HepG2 (cell line): ENCODE results near the gene ANO3.

Experiments
- CREM ChIP-seq, 2 experiments: sonication (generic) in 1 of 2; formaldehyde crosslinking in 1 of 2; IDR thresholded peaks; 2 replicates each; pipeline versions ENCODE4 v1.4.0 to v1.6.1; 2016 to 2020; ENCODE audit warnings: antibody characterized with exemption in 1 of 2, mild to moderate bottlenecking in 1 of 2, missing genetic modification reagents in 1 of 2
- CTCF ChIP-seq: sonication (generic); formaldehyde crosslinking; IDR thresholded peaks from 2 replicates; pipeline ENCODE4 v1.5.0; 2020; ENCODE audit warnings: mild to moderate bottlenecking, missing genetic modification reagents, moderate library complexity
- SNAPC5 ChIP-seq: sonication (generic); formaldehyde crosslinking; IDR thresholded peaks from 2 replicates; pipeline ENCODE4 v1.8.1; 2023; ENCODE audit warnings: mild to moderate bottlenecking, missing genetic modification reagents, borderline replicate concordance
- TAF1 ChIP-seq: sonication (generic); formaldehyde crosslinking; IDR thresholded peaks from 2 replicates; pipeline ENCODE4 v1.4.0; 2020; ENCODE audit warnings: missing genetic modification reagents
- THAP7 ChIP-seq: sonication (generic); formaldehyde crosslinking; IDR thresholded peaks from 2 replicates; pipeline ENCODE4 v1.8.1; 2023; ENCODE audit warnings: mild to moderate bottlenecking, missing genetic modification reagents
- TSC22D2 ChIP-seq: sonication (generic); formaldehyde crosslinking; IDR thresholded peaks from 2 replicates; pipeline ENCODE4 v1.5.1; 2020; ENCODE audit warnings: missing genetic modification reagents, mild to moderate bottlenecking, borderline replicate concordance
- ZFP36 ChIP-seq: fragments of 150-350 bp; IDR thresholded peaks from 2 replicates; pipeline ENCODE4 v1.6.1; 2018; ENCODE audit warnings: borderline replicate concordance, low read length, low read depth; ENCODE audit not compliant: partially characterized antibody
- ZNF18 ChIP-seq: sonication (generic); formaldehyde crosslinking; IDR thresholded peaks from 2 replicates; pipeline ENCODE4 v1.8.0; 2022; ENCODE audit warnings: mild to moderate bottlenecking, missing genetic modification reagents; ENCODE audit not compliant: insufficient replicate concordance

GRCh38 chr11:26365284-26365683 lies 33.4 kb downstream of the ANO3 start:
- TF ChIP-seq ZNF18 (CRISPR knock-in tag) (no peak), ZFP36 (no peak), TSC22D2 (CRISPR knock-in tag) (no peak), CTCF (CRISPR knock-in tag) (no peak), TAF1 (CRISPR knock-in tag) (no peak), CREM (IDR thresholded peaks at IDR 0.05) (no peak), CREM (CRISPR knock-in tag; IDR thresholded peaks at IDR 0.05) (no peak), THAP7 (CRISPR knock-in tag) (no peak), SNAPC5 (CRISPR knock-in tag) (no peak)
